ENCODE measurements around the gene FBXO34. TPM values are rescaled to one million over a fixed set of nuclear protein-coding genes. Genes with fewer than 3 reads are reported as not detected.

Gene FBXO34
- total and polyA plus RNA-seq, 10 of the 15 experiments (the other 5 are each of a cell fraction or from before 2014, with no cell fraction given): 5.6 to 22.8 (median 17.6) TPM

GRCh38 chr14:55366271-55366670, 95.0 kb downstream of the FBXO34 start:
- FAIRE-seq (no peak), ATAC-seq (no peak), DNase-seq (ENCODE audit: low read depth, low spot score) (no peak)
- Histone ChIP-seq H3K27ac (ENCODE audit: control insufficient read depth, insufficient read depth) (no peak overlapping the region), H3K79me2 (ENCODE audit: control insufficient read depth, insufficient read depth, low read length) (no peaks in the 10 kb centered on the region), H3K36me3 (ENCODE audit: control insufficient read depth in 2 of 2, insufficient read depth in 2 of 2, low read length in 1 of 2) (peaks cover 0 to 8% of the 10 kb centered on the region in 2 experiments; a peak in 1 of 4 replicates), H4K20me1 (ENCODE audit: control insufficient read depth, insufficient read depth) (no peaks in the 10 kb centered on the region), H3K27me3 (replicated peaks in 1 of 2; ENCODE audit: control insufficient read depth in 2 of 2, insufficient read depth in 2 of 2, low read length in 1 of 2) (no peaks in the 10 kb centered on the region), H3K9me3 (replicated peaks; ENCODE audit: control insufficient read depth, insufficient read depth, low read length) (no peaks in the 10 kb centered on the region), H3K4me1 (ENCODE audit: control insufficient read depth, insufficient read depth, low read length) (no peaks in the 10 kb centered on the region), H3K4me2 (ENCODE audit: control insufficient read depth, insufficient read depth) (no peak overlapping the region), H2AFZ (ENCODE audit: control insufficient read depth, low read depth, low read length) (no peak overlapping the region), H3K9ac (ENCODE audit: control insufficient read depth, insufficient read depth, low read length) (no peak overlapping the region), H3K4me3 (no peak overlapping the region)
- no TSS peak for BruUV-seq (replicated peaks)
- ChIA-PET CTCF (interaction anchor here (4.1 kb wide), 1 partner anchor 11 kb away, joined by 28 read pairs; no protein-coding TSS in a partner anchor), SMC1A (ENCODE audit: uncharacterized antibody, unreplicated experiment) (interaction anchor here (1.0 to 1.5 kb wide), 3 partner anchors 9 to 109 kb away, joined by 3 to 9 read pairs (median 3); no protein-coding TSS in a partner anchor), POLR2A (no interaction called here), RAD21 (ENCODE audit: unreplicated experiment) (no interaction called here)
- TF ChIP-seq IKZF1 (conservative IDR thresholded peaks at IDR 0.05): no peak
- no peak for TF ChIP-seq RELA (IDR thresholded peaks at IDR 0.05; ENCODE audit: borderline replicate concordance, partially characterized antibody)
- no peak for TF ChIP-seq ZSCAN29 (IDR thresholded peaks at IDR 0.05)
- TF ChIP-seq TCF12 (IDR thresholded peaks at IDR 0.05; ENCODE audit: low read depth, low read length): no peak
- TF ChIP-seq NFYB (IDR thresholded peaks at IDR 0.05; ENCODE audit: insufficient read depth, low read depth, low read length): no peak
- no peak for TF ChIP-seq SIN3A (IDR thresholded peaks at IDR 0.05; ENCODE audit: low read depth, low read length)
- no peak for TF ChIP-seq RAD51 (IDR thresholded peaks at IDR 0.05)
- TF ChIP-seq JUND (IDR thresholded peaks at IDR 0.05; ENCODE audit: low read depth, low read length): no peak
- TF ChIP-seq ASH2L (IDR thresholded peaks at IDR 0.05; ENCODE audit: borderline replicate concordance, low read depth): no peak
- TF ChIP-seq HCFC1 (IDR thresholded peaks at IDR 0.05; ENCODE audit: low read length): no peak
- TF ChIP-seq PKNOX1 (IDR thresholded peaks at IDR 0.05): no peak
- TF ChIP-seq NFXL1 (IDR thresholded peaks at IDR 0.05; ENCODE audit: borderline replicate concordance): no peak
- TF ChIP-seq SUZ12 (IDR thresholded peaks at IDR 0.05; ENCODE audit: unreplicated experiment): no peak
- TF ChIP-seq SIX5 (IDR thresholded peaks at IDR 0.05; ENCODE audit: low read depth, low read length, severe bottlenecking): no peak
- no peak for TF ChIP-seq TCF3 (IDR thresholded peaks at IDR 0.05; ENCODE audit: borderline replicate concordance, insufficient read depth, low read depth, low read length)
- TF ChIP-seq ETV6 (conservative IDR thresholded peaks at IDR 0.05 in 1 of 2, IDR thresholded peaks at IDR 0.05 in 1 of 2; ENCODE audit: borderline replicate concordance in 1 of 2, low read depth in 1 of 2): no peak
- 100% methylated on average over 3 of the region's 3 CpGs for WGBS (ENCODE audit: insufficient coverage, insufficient replicate concordance, low lambda C conversion rate, missing lambda C conversion rate)
- in situ Hi-C loops (cut with MboI): no loop called here
- intact Hi-C loops (cut with micrococcal nuclease; ENCODE audit: unreplicated experiment): no loop called here

Measured in GM12878 (cell line).